ENCODE measurements around the gene ODAPH. TPM values are rescaled to one million over a fixed set of nuclear protein-coding genes. Genes with fewer than 3 reads are reported as not detected.

The ODAPH gene
- polyA plus RNA-seq, 1 of the 3 experiments (the other 2 are of a cell fraction): 0.03 TPM

DNA sequence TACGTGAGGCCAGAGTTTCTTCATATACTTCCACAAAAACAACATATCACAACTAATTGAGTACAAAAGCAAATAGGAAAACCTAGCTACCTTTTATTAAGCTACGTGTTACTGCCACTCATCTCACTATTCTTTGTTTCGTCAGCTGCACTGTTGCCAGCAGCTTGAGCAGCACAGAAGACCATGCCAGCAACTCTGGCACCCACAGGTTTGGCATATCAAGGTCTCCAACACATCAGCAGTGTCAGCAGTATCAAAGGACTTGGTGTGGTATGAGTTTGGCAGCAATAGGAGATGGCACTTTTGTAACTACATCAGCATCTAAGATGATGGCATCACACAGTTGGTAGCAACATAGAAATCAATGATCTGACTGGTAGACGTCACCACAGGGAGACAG lies 43.8 kb downstream of the ODAPH start:
- H3K27ac ChIP-seq (ENCODE audit: low read depth in 2 of 2, low read length in 1 of 2): no peak overlapping the region
- no peaks in the 10 kb centered on the region for H4K20me1 ChIP-seq (ENCODE audit: insufficient read depth)
- no peak overlapping the region for H3K4me2 ChIP-seq
- H2AFZ ChIP-seq (ENCODE audit: low read depth): no peak overlapping the region
- H3K79me2 ChIP-seq (ENCODE audit: insufficient read depth): no peaks in the 10 kb centered on the region
- no peaks in the 10 kb centered on the region for H3K9me2 ChIP-seq
- TF ChIP-seq CHD2 (IDR thresholded peaks at IDR 0.05; ENCODE audit: low read length, partially characterized antibody) (no peak), FOXM1 (IDR thresholded peaks at IDR 0.05; ENCODE audit: low read depth) (no peak), YY1 (IDR thresholded peaks at IDR 0.05; ENCODE audit: low read depth) (no peak), EZH2phosphoT487 (IDR thresholded peaks at IDR 0.05; ENCODE audit: borderline replicate concordance, low read depth) (no peak), JUND (IDR thresholded peaks at IDR 0.05) (no peak), RCOR1 (IDR thresholded peaks at IDR 0.05; ENCODE audit: low read length) (no peak), NFIC (IDR thresholded peaks at IDR 0.05; ENCODE audit: borderline replicate concordance) (no peak), SIN3A (IDR thresholded peaks at IDR 0.05; ENCODE audit: borderline replicate concordance, low read depth, low read length) (no peak)
- TF ChIP-seq, protein P1, sequence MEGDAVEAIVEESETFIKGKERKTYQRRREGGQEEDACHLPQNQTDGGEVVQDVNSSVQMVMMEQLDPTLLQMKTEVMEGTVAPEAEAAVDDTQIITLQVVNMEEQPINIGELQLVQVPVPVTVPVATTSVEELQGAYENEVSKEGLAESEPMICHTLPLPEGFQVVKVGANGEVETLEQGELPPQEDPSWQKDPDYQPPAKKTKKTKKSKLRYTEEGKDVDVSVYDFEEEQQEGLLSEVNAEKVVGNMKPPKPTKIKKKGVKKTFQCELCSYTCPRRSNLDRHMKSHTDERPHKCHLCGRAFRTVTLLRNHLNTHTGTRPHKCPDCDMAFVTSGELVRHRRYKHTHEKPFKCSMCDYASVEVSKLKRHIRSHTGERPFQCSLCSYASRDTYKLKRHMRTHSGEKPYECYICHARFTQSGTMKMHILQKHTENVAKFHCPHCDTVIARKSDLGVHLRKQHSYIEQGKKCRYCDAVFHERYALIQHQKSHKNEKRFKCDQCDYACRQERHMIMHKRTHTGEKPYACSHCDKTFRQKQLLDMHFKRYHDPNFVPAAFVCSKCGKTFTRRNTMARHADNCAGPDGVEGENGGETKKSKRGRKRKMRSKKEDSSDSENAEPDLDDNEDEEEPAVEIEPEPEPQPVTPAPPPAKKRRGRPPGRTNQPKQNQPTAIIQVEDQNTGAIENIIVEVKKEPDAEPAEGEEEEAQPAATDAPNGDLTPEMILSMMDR (IDR thresholded peaks at IDR 0.05): no peak
- TF ChIP-seq, protein P2, sequence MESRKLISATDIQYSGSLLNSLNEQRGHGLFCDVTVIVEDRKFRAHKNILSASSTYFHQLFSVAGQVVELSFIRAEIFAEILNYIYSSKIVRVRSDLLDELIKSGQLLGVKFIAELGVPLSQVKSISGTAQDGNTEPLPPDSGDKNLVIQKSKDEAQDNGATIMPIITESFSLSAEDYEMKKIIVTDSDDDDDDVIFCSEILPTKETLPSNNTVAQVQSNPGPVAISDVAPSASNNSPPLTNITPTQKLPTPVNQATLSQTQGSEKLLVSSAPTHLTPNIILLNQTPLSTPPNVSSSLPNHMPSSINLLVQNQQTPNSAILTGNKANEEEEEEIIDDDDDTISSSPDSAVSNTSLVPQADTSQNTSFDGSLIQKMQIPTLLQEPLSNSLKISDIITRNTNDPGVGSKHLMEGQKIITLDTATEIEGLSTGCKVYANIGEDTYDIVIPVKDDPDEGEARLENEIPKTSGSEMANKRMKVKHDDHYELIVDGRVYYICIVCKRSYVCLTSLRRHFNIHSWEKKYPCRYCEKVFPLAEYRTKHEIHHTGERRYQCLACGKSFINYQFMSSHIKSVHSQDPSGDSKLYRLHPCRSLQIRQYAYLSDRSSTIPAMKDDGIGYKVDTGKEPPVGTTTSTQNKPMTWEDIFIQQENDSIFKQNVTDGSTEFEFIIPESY (IDR thresholded peaks at IDR 0.05; ENCODE audit: borderline replicate concordance, low read depth): no peak
- TF ChIP-seq, protein P3, sequence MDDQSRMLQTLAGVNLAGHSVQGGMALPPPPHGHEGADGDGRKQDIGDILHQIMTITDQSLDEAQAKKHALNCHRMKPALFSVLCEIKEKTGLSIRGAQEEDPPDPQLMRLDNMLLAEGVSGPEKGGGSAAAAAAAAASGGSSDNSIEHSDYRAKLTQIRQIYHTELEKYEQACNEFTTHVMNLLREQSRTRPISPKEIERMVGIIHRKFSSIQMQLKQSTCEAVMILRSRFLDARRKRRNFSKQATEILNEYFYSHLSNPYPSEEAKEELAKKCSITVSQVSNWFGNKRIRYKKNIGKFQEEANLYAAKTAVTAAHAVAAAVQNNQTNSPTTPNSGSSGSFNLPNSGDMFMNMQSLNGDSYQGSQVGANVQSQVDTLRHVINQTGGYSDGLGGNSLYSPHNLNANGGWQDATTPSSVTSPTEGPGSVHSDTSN (IDR thresholded peaks at IDR 0.05): no peak
- H3K36me3 ChIP-seq (replicated peaks in 1 of 2; ENCODE audit: control insufficient read depth in 1 of 2, insufficient read depth in 2 of 2, low read length in 1 of 2): no peaks in the 10 kb centered on the region
- CTCF ChIA-PET: no interaction called here
- no peak overlapping the region for H3K4me3 ChIP-seq (ENCODE audit: low read depth in 2 of 2, low read length in 1 of 2)
- POLR2A ChIA-PET: no interaction called here
- no peak overlapping the region for H3K9ac ChIP-seq
- no peaks in the 10 kb centered on the region for H3F3A ChIP-seq (replicated peaks; ENCODE audit: insufficient read depth)
- 90% methylated on average over 4 of the region's 4 CpGs for WGBS (ENCODE audit: low lambda C conversion rate)
- H3K27me3 ChIP-seq (ENCODE audit: insufficient read depth): no peaks in the 10 kb centered on the region
- DNase-seq: no peak
- H3K9me3 ChIP-seq: no peaks in the 10 kb centered on the region
- no peaks in the 10 kb centered on the region for H3K4me1 ChIP-seq (ENCODE audit: control insufficient read depth in 1 of 2, insufficient read depth in 2 of 2, low read depth in 1 of 2, low read length in 1 of 2)

DNA sequence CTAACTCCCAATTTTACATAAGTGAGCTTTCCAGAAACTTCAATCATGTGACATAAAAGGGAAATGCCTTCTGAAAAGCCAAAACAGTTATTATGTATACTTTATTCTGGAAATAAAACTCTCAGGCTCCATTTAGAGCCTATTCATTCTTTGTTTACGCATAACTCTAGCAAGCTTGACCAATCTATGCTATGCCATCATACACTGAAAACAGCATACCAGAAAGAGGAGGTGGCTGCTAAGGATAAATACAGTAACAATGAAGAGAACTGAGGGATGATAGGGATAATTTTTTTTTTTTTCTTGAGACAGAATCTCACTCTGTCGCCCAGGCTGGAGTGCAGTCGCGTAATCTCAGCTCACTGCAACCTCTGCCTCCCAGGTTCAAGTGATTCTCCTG lies 50.1 kb downstream of the ODAPH start:
- no peak overlapping the region for H3K9ac ChIP-seq
- DNase-seq: no peak
- no peaks in the 10 kb centered on the region for H3K27me3 ChIP-seq (ENCODE audit: insufficient read depth)
- no peaks in the 10 kb centered on the region for H3K36me3 ChIP-seq (replicated peaks in 1 of 2; ENCODE audit: control insufficient read depth in 1 of 2, insufficient read depth in 2 of 2, low read length in 1 of 2)
- no peaks in the 10 kb centered on the region for H3K79me2 ChIP-seq (ENCODE audit: insufficient read depth)
- no peak overlapping the region for H3K4me3 ChIP-seq (ENCODE audit: low read depth in 2 of 2, low read length in 1 of 2)
- H2AFZ ChIP-seq (ENCODE audit: low read depth): no peak overlapping the region
- no peaks in the 10 kb centered on the region for H3K9me3 ChIP-seq
- H3F3A ChIP-seq (replicated peaks; ENCODE audit: insufficient read depth): no peaks in the 10 kb centered on the region
- no peaks in the 10 kb centered on the region for H3K9me2 ChIP-seq
- ChIA-PET CTCF (no interaction called here), POLR2A (no interaction called here)
- H3K4me1 ChIP-seq (ENCODE audit: control insufficient read depth in 1 of 2, insufficient read depth in 2 of 2, low read depth in 1 of 2, low read length in 1 of 2): no peaks in the 10 kb centered on the region
- no peak for TF ChIP-seq POLR2AphosphoS5 (IDR thresholded peaks at IDR 0.05; ENCODE audit: low read depth, low read length)
- no peaks in the 10 kb centered on the region for H4K20me1 ChIP-seq (ENCODE audit: insufficient read depth)
- WGBS (ENCODE audit: low lambda C conversion rate): 84% methylated on average over 4 of the region's 4 CpGs
- no peak overlapping the region for H3K27ac ChIP-seq (ENCODE audit: low read depth in 2 of 2, low read length in 1 of 2)
- H3K4me2 ChIP-seq: no peak overlapping the region
